ENCODE data around the gene HBG2.

The HBG2 gene

DNA sequence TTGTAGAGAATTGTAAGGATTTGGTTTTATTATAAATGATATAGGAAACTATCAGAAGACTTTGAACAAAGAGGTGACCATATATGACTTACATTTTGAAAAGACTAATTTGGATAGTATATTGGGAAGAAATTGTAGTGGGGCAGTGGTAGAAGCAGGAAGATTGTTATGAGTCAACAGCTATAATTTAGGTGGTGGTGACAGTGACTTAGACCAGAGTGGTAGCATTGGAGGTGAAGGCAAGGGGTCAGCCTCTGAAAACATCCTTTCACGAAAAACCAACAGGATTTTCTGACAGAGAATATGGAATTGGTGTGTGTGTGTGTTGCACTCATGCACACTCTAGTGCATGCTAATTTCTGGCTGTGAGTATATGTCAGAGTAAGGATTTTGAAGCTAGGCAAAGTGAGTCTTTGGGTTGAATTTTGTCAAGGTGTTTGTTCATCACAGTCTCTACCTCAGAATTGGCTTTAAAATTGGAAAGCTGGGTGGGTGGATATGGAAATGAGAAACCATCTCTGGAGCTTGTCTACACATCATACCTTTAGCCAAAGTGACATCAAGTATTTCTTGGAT, 23.3 kb upstream of the HBG2 start:
- H3K4me3 ChIP-seq (replicated peaks; ENCODE audit: insufficient read depth, low read length): no peak overlapping the region
- DNase-seq (ENCODE audit: low read depth in 1 of 2, low spot score in 1 of 2): no peak
- no peak overlapping the region for H3K27ac ChIP-seq (replicated peaks)
- no peak for TF ChIP-seq SPI1 (IDR thresholded peaks at IDR 0.05; ENCODE audit: borderline replicate concordance, low read depth)
- TF ChIP-seq GABPA (IDR thresholded peaks at IDR 0.05; ENCODE audit: low read depth): no peak
- TF ChIP-seq, protein P1, sequence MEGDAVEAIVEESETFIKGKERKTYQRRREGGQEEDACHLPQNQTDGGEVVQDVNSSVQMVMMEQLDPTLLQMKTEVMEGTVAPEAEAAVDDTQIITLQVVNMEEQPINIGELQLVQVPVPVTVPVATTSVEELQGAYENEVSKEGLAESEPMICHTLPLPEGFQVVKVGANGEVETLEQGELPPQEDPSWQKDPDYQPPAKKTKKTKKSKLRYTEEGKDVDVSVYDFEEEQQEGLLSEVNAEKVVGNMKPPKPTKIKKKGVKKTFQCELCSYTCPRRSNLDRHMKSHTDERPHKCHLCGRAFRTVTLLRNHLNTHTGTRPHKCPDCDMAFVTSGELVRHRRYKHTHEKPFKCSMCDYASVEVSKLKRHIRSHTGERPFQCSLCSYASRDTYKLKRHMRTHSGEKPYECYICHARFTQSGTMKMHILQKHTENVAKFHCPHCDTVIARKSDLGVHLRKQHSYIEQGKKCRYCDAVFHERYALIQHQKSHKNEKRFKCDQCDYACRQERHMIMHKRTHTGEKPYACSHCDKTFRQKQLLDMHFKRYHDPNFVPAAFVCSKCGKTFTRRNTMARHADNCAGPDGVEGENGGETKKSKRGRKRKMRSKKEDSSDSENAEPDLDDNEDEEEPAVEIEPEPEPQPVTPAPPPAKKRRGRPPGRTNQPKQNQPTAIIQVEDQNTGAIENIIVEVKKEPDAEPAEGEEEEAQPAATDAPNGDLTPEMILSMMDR (IDR thresholded peaks at IDR 0.05; ENCODE audit: insufficient read depth, low read length): no peak
- no peak for TF ChIP-seq REST (IDR thresholded peaks at IDR 0.05; ENCODE audit: insufficient replicate concordance, low read depth)
- no peak for TF ChIP-seq POLR2AphosphoS5 (IDR thresholded peaks at IDR 0.05; ENCODE audit: low read depth)
- H3K27me3 ChIP-seq (ENCODE audit: insufficient read depth, poor library complexity, severe bottlenecking): no peaks in the 10 kb centered on the region

DNA sequence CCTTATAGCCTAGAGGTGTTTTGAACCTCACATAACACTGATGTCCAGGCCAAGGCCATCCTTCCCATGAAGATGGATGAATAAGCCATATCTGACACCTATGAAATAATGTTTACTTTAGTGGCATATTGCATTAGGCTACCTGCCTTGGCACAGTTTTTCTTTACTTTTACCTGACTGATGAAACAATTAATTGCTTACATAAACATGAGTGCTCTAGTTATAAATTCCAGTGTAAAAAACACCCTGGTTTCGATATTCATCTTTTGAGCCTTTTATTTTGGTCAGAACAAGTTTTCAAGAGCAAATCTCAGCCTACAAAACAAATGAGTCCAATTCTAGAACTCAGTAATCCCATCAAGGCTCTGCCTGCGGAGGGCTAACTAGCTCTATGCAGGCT, 22.1 kb upstream of the HBG2 start:
- Histone ChIP-seq H3K4me3 (replicated peaks; ENCODE audit: insufficient read depth, low read length) (no peak overlapping the region), H3K27ac (replicated peaks) (no peak overlapping the region), H3K27me3 (ENCODE audit: insufficient read depth, poor library complexity, severe bottlenecking) (no peaks in the 10 kb centered on the region)
- DNase-seq (ENCODE audit: low read depth in 1 of 2, low spot score in 1 of 2): no peak
- TF ChIP-seq POLR2AphosphoS5 (IDR thresholded peaks at IDR 0.05; ENCODE audit: low read depth): no peak

- DNase-seq (ENCODE audit: low read depth in 1 of 2, low spot score in 1 of 2): no peak
- no peaks in the 10 kb centered on the region for H3K27me3 ChIP-seq (ENCODE audit: insufficient read depth, poor library complexity, severe bottlenecking)
- no peak overlapping the region for H3K27ac ChIP-seq (replicated peaks)
- H3K4me3 ChIP-seq (replicated peaks; ENCODE audit: insufficient read depth, low read length): no peak overlapping the region
- TF ChIP-seq POLR2AphosphoS5 (IDR thresholded peaks at IDR 0.05; ENCODE audit: low read depth): no peak
- TF ChIP-seq GABPA (IDR thresholded peaks at IDR 0.05; ENCODE audit: low read depth): no peak
- TF ChIP-seq SPI1 (IDR thresholded peaks at IDR 0.05; ENCODE audit: borderline replicate concordance, low read depth): no peak
- TF ChIP-seq, protein P1 (IDR thresholded peaks at IDR 0.05; ENCODE audit: insufficient read depth, low read length): no peak
- TF ChIP-seq REST (IDR thresholded peaks at IDR 0.05; ENCODE audit: insufficient replicate concordance, low read depth): no peak
Observed at GRCh38 chr11:5275369-5276110, 21.0 kb upstream of the HBG2 start.

- H3K27me3 ChIP-seq (ENCODE audit: insufficient read depth, poor library complexity, severe bottlenecking): no peaks in the 10 kb centered on the region
- TF ChIP-seq POLR2AphosphoS5 (IDR thresholded peaks at IDR 0.05; ENCODE audit: low read depth): no peak
- TF ChIP-seq GABPA (IDR thresholded peaks at IDR 0.05; ENCODE audit: low read depth): no peak
- no peak overlapping the region for H3K4me3 ChIP-seq (replicated peaks; ENCODE audit: insufficient read depth, low read length)
- DNase-seq (ENCODE audit: low read depth in 1 of 2, low spot score in 1 of 2): no peak
- no peak overlapping the region for H3K27ac ChIP-seq (replicated peaks)
Observed at GRCh38 chr11:5274395-5274794, 19.8 kb upstream of the HBG2 start.
